ENCODE results near the gene COL4A5. TPM values are rescaled to one million over a fixed set of nuclear protein-coding genes. Genes with fewer than 3 reads are reported as not detected.

Gene COL4A5
- 10.0 to 12.6 TPM (median 11.2 TPM) in 5 replicates for total RNA-seq (2022; extraction: Qiagen RNA extraction)

GRCh38 chrX:108439426-108439942 is at the start of gene COL4A5:
COL4A5 (plus strand) TSS chrX:108439838; CDS start chrX:108440126, 288 bp downstream.

DNA sequence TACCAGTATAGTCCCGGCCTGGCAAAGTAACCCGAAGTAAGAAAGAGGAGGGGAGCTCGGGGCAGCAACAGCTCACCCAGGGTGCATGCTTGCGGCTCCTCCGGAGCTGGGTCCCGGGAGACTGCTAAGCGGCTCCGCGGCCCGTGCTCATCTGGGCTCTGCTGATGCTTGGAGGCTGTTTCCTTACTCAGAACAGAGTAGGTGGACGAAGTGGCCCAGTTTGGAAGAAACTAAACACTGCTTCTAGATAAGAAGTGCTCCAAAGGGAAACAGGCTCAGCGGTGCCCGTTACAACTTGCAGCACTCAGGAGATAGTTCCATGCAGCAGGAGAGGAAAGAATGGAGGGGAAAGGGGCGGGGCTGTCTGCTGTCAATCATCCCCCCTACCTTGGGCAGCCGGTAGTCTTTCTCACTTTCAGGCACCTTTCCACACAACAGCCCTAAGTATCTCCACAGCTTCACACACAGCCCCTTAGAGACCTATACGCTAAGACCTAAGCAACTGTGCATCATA is 1.5 kb upstream of the COL4A5 start, which contains the start of gene COL4A6:
COL4A6 (minus strand) TSS at position 313 of the 514 bp plus-strand sequence; CDS start at position 87, 226 bp downstream.

DNA sequence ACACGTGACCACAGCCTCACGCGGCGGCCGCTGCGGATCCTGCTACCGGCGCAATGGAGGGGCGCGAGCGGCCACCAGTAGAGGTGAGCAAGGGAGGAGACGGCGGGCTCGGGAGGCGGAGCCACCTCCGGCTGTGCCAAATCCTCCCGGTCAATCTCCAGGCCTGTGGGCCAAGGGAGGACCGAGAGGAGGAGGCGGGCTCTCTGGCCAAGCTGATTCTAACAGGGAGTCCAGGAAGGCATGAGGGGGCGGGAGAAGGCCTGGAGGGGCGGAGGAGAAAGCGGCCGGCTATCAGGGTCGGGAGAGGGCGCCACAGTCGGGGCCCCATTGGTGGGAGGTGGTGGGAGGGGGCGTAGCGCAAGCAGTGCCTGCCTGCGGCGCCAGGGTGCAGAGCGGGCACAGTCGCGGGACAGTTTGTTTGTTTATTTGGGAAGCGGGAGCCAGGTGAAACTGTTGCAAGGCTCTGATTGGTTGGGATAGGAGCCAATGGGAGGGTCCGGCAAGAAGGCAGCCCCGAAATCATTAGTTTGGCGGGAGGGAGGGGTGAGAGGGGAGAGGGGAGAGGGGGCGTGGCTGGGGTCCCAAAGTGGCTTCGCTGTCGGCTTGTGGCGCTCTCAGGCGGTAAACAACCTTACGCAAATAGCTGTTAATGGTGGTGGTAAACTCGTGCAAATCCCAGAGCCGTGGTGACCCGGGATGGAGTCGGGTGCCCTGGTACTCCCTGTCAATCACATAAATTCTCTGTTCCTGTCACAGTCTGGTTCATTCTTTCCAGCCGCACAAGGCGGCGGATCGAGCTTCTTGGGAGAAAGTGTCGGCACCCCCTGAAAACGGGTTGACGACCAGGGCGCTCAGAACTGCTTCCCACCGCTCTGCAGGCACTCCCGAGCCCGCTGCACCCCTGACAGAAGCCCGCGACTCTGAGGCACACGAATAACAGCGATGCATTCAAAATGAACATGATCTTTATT is 297.2 kb downstream of the COL4A5 start, which contains the start of gene IRS4:
IRS4 (minus strand) TSS at position 55 of the 971 bp plus-strand sequence.

Other genes with a start within 250 kb of the COL4A5 start
- 13.9 to 17.4 TPM (median 16.8 TPM) in 5 replicates for gene COL4A6, start 1.4 kb upstream of the COL4A5 start, total RNA-seq (2022; extraction: Qiagen RNA extraction)